Esophagus muscularis mucosa (tissue), 4 donors: ENCODE data around the gene ELL3. TPM values are rescaled to one million over a fixed set of nuclear protein-coding genes. Genes with fewer than 3 reads are reported as not detected.
"Not testable (repeated sequence)": the region's sequence is repeated elsewhere in the genome, so short reads cannot be mapped to it uniquely, and the experiment has no call there.

Experiments
- DNase-seq: peaks from one replicate; pipeline ENCODE4 v3.0.0-alpha.2; 2017; ENCODE audit errors: extremely low spot score
- H3K27ac ChIP-seq, 4 donors: fragments of 200-600 bp; sonication (generic); replicated peaks in 1 of 4; 1 replicate in 3 of 4; 2 replicates in 1 of 4; pipeline ENCODE4 v1.5.1; 2016 to 2019; ENCODE audit warnings: mild to moderate bottlenecking in 1 of 4
- H3K27me3 ChIP-seq, 4 donors: fragments of 200-600 bp; sonication (generic); one replicate each; pipeline versions ENCODE4 v1.5.1 to v1.6.0; 2016 to 2019
- H3K36me3 ChIP-seq, 4 donors: fragments of 200-600 bp; sonication (generic); one replicate each; pipeline ENCODE4 v1.5.1; 2016 to 2019
- H3K4me1 ChIP-seq, 4 donors: fragments of 200-600 bp; sonication (generic); one replicate each; pipeline ENCODE4 v1.5.1; 2016 to 2019
- H3K4me3 ChIP-seq, 4 donors: fragments of 200-600 bp; sonication (generic); 1 replicate in 2 of 4; 2 replicates in 2 of 4; pipeline ENCODE4 v1.5.1; 2016 to 2019; ENCODE audit warnings: mild to moderate bottlenecking in 4 of 4, moderate library complexity in 1 of 4
- H3K9me3 ChIP-seq, 4 donors: fragments of 200-600 bp; sonication (generic); 1 replicate in 3 of 4; 2 replicates in 1 of 4; pipeline ENCODE4 v1.5.1; 2016 to 2019
- CTCF ChIP-seq, 3 experiments: fragments of 200-600 bp in 2 of 3; fragments of 450-650 bp in 1 of 3; sonication (generic) in 2 of 3; IDR thresholded peaks; one replicate each; pipeline ENCODE4 v1.5.1; 2017 to 2019; ENCODE audit warnings: antibody characterized with exemption in 3 of 3, mild to moderate bottlenecking in 2 of 3, moderate library complexity in 1 of 3
- EP300 ChIP-seq: sonication (generic); formaldehyde crosslinking; IDR thresholded peaks from one replicate; pipeline ENCODE4 v1.6.1; 2017; ENCODE audit warnings: antibody characterized with exemption
- POLR2A ChIP-seq: fragments of 450-650 bp; IDR thresholded peaks from one replicate; pipeline ENCODE4 v1.6.1; 2017; ENCODE audit warnings: antibody characterized with exemption, moderate library complexity, mild to moderate bottlenecking, low read depth
- POLR2AphosphoS5 ChIP-seq, 2 donors: sonication (generic); formaldehyde crosslinking; IDR thresholded peaks; one replicate each; pipeline ENCODE4 v1.6.1; 2017; ENCODE audit warnings: antibody characterized with exemption in 2 of 2
- WGBS: methylation state at CpG from one replicate; pipeline ENCODE4 v1.1.5; 2018; 5-methylcytosine and 5-hydroxymethylcytosine counted together
- intact Hi-C: fragments of 100-400 bp; cut with DNase I; formaldehyde crosslinking; loops from one replicate; pipeline ENCODE4 v1.15.1; 2023
- total RNA-seq, 4 donors: library from RNA; depleted of rRNA; stranded (reverse); fragments of >200 nt; gene quantifications; one replicate each; pipeline versions ENCODE4 v1.1.0 to v1.2.1, GENCODE V29; 2016

ELL3 gene
- total RNA-seq, 4 donors from 2014 or later: 3.0 to 7.7 (median 4.1) TPM

- Histone ChIP-seq H3K27me3 (no peaks in the 10 kb centered on the region), H3K4me1 (peaks cover 0 to 10% (median 6%) of the 10 kb centered on the region in 4 donors), H3K9me3 (no peaks in the 10 kb centered on the region), H3K4me3 (no peak overlapping the region), H3K27ac (no peak overlapping the region), H3K36me3 (peaks cover 88 to 100% (median 100%) of the 10 kb centered on the region in 4 donors)
- intact Hi-C loops: no loop called here
- WGBS: 86% methylated on average over 6 of the region's 6 CpGs
- TF ChIP-seq POLR2A: no peak
- TF ChIP-seq POLR2AphosphoS5 (IDR thresholded peaks at IDR 0.05): no peak
- TF ChIP-seq CTCF (IDR thresholded peaks at IDR 0.05): no peak
- no peak for TF ChIP-seq EP300
- no peak for DNase-seq
These were observed 32.4 kb upstream of the ELL3 start for GRCh38 chr15:43808960-43809678.

DNA sequence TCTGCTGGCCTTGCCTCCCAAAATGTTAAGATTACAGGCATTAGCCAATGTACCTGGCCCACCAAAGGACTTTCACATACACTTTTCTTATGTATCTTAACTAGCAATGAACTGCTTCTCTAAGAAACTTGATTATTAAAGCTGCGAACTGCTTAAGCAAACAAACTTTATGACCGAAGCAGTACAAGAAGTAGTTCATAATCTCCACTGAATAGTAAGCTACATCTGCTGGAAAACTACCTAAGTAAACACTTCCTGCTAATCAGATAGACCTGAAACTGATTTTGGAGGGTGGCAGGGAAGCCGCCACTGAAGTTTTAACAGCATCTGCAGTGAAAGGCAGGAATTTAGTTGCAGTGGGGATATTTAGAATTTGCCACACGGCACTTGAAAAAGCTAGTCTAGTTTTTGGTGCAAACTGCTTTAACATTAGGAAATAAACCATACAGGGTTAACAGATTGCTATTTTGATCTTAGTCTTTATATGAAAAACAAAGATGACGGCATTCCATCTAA is 31.7 kb upstream of the ELL3 start:
- H3K4me3 ChIP-seq: no peak overlapping the region
- no peak for TF ChIP-seq CTCF (IDR thresholded peaks at IDR 0.05)
- H3K27ac ChIP-seq: no peak overlapping the region
- H3K27me3 ChIP-seq: no peaks in the 10 kb centered on the region
- DNase-seq: no peak
- H3K36me3 ChIP-seq: peaks cover 82 to 100% (median 98%) of the 10 kb centered on the region in 4 donors
- H3K9me3 ChIP-seq: no peaks in the 10 kb centered on the region
- WGBS: 95% methylated on average over 5 of the region's 5 CpGs
- peaks cover 0 to 5% (median 5%) of the 10 kb centered on the region in 4 donors for H3K4me1 ChIP-seq
- intact Hi-C loops: no loop called here

DNA sequence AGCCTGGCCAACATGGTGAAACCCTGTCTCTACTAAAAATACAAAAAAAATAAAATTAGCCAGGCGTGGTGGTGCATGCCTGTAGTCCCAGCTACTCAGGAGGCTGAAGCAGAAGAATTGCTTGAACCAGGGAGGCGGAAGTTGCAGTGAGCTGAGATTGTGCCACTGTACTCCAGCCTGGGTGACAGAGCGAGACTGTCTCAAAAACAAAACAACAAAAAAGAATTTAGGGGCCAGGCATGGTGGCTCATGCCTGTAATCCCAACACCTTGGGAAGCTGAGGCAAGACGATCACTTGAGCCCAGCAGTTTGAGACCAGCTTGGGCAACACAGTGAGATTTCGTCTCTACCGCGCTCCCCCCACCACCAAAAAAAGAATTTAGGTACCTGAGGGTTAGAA is 25.9 kb upstream of the ELL3 start:
- H3K4me1 ChIP-seq: peaks cover 18 to 35% (median 33%) of the 10 kb centered on the region in 4 donors
- DNase-seq, intact Hi-C loops, H3K4me3 ChIP-seq, H3K9me3 ChIP-seq, H3K27me3 ChIP-seq: not testable (repeated sequence)
- WGBS: 95% methylated on average over 7 of the region's 7 CpGs
- peak overlapping the region in 1 of 4 donors; percentile 10 for H3K27ac ChIP-seq
- peaks cover 31 to 85% (median 70%) of the 10 kb centered on the region in 4 donors for H3K36me3 ChIP-seq

DNA sequence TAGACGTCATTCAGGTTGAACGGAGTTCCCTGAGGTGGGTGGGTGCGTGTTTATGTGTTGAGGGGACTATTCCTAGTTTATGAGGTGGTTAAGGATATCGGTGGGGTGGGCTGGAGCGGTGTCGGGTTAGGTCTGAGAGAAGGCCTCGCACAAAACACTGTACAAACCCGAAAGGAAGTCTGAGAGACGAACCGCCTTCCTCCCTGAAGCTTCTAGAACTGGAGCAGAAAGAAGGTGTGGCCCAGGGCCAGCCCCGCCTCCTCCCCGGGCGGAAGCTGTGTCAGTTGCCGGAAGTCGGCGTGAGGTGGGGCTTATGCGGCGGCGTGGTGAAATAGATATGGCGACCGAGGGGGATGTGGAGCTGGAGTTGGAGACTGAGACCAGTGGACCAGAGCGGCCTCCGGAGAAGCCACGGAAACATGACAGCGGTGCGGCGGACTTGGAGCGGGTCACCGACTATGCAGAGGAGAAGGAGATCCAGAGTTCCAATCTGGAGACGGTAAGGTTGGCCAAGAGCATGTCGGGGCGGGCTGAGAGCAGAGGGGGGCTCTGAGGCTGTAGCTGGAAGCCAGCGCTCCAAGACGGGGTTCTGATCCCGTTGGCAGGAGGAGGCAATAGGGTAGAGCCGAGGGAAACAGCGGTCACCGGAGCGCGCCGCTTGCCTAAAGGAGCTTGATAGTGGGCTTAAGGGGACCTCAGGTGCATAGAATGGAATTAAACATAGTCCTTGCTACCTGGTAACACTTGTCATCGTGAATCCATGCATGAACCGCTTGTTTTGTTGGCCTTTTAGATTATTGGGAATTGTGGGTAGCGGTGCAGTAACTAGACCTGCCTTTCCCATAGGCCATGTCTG is 23.7 kb upstream of the ELL3 start, which contains the start of gene HYPK:
TSS of gene HYPK (plus strand) at position 314 of the 856 bp plus-strand sequence. CDS start at position 338, 24 bp downstream.
- WGBS: 8% methylated on average over 44 of the region's 44 CpGs
- intact Hi-C loops: no loop called here
- H3K27me3 ChIP-seq: peaks cover 0 to 4% (median 0%) of the 10 kb centered on the region in 4 donors
- TF ChIP-seq EP300 (no peak), CTCF (IDR thresholded peaks at IDR 0.05) (no peak), POLR2AphosphoS5 (IDR thresholded peaks at IDR 0.05) (peak; percentile 91 to 97), POLR2A (no peak)
- peaks cover 28 to 56% (median 53%) of the 10 kb centered on the region in 4 donors for H3K4me1 ChIP-seq
- peak within 1 kb of the TSS; percentile 90 to 95 (median 92) for H3K27ac ChIP-seq
- peak; percentile 98 for DNase-seq
- peaks cover 11 to 83% (median 69%) of the 10 kb centered on the region in 4 donors for H3K36me3 ChIP-seq
- H3K4me3 ChIP-seq: peak within 1 kb of the TSS; percentile 65 to 94 (median 86)
- no peaks in the 10 kb centered on the region for H3K9me3 ChIP-seq

DNA sequence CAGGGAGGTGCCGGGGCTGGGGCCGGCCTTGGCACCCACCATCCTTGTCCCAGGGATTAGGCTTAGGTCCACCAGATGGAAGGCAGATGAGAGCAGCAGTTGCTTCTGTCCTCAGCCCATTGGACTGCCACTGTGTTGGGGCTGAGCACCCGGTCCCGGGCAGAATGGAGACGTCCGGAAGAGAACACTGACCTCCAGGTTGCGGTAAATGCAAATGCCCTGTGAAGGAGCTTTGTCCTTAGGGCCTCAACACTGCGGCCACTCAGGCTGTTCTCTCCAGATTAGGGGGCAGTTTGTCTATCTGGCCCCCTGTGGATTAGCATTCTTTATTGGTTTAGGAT is 23.1 kb upstream of the ELL3 start, which contains the start of gene SERINC4:
TSS of gene SERINC4 (minus strand) at position 276 of the 341 bp plus-strand sequence. CDS start at position 42, 234 bp downstream.
- no peak for TF ChIP-seq POLR2A
- no peak for TF ChIP-seq CTCF (IDR thresholded peaks at IDR 0.05)
- no peak for TF ChIP-seq EP300
- Histone ChIP-seq H3K27me3 (peaks cover 0 to 4% (median 0%) of the 10 kb centered on the region in 4 donors), H3K27ac (peak within 1 kb of the TSS; percentile 90 to 95 (median 92)), H3K36me3 (peaks cover 9 to 83% (median 69%) of the 10 kb centered on the region in 4 donors), H3K4me1 (peaks cover 34 to 62% (median 59%) of the 10 kb centered on the region in 4 donors), H3K4me3 (peak within 1 kb of the TSS; percentile 65 to 94 (median 86)), H3K9me3 (no peaks in the 10 kb centered on the region)
- intact Hi-C loops: no loop called here
- DNase-seq: no peak
- WGBS: 92% methylated on average over 6 of the region's 8 CpGs
